GM12878 (cell line): ENCODE results near the gene TNRC18. TPM values are rescaled to one million over a fixed set of nuclear protein-coding genes. Genes with fewer than 3 reads are reported as not detected.

ENCODE experiments used
- ATAC-seq: fragments of 200-7000 bp; cut with Tn5 transposase; 3 replicates; pipeline ENCODE4 v1.9.1; 2020; ENCODE audit warnings: mild to moderate bottlenecking, moderate library complexity
- BruUV-seq: library from RNA; stranded (reverse); fragments of 400-500 nt; replicated peaks from 2 replicates; lab custom pipeline; 2021; lab: Mats Ljungman, UMichigan
- CTCF ChIA-PET: fragments of 300-600 bp; sonication (Branson Sonifier 250); formaldehyde crosslinking; extraction: SDS; loops from one replicate; lab custom pipeline; 2021; ENCODE audit warnings: inconsistent platforms; lab: Yijun Ruan, JAX
- POLR2A ChIA-PET: fragments of 350-600 bp; formaldehyde crosslinking; extraction: SDS; loops from one replicate; lab custom pipeline; 2021; ENCODE audit warnings: inconsistent platforms; lab: Charles Lee
- RAD21 ChIA-PET: fragments of 300-600 bp; sonication (Branson Sonifier 250); formaldehyde crosslinking; loops from one replicate; lab custom pipeline; 2023; ENCODE audit warnings: antibody characterized with exemption; ENCODE audit not compliant: unreplicated experiment; lab: Charles Lee
- SMC1A ChIA-PET: fragments of 300-600 bp; sonication (Branson Sonifier 250); formaldehyde crosslinking; loops from one replicate; lab custom pipeline; 2023; ENCODE audit not compliant: unreplicated experiment, uncharacterized antibody; lab: Charles Lee
- DNase-seq: peaks from one replicate; pipeline ENCODE4 v3.0.0-alpha.2; 2011; ENCODE audit warnings: low read depth, low spot score
- FAIRE-seq: peaks from 3 replicates; lab custom pipeline; 2011; peaks lifted over from hg19 to GRCh38; lab: Jason Lieb, UNC
- H2AFZ ChIP-seq: 2 replicates; pipeline ENCODE4 v1.6.0; 2011; ENCODE audit warnings: low read depth, low read length, control low read depth; ENCODE audit not compliant: control insufficient read depth
- H3K27ac ChIP-seq: 2 replicates; pipeline ENCODE4 v1.5.1; 2011; ENCODE audit warnings: control low read depth; ENCODE audit not compliant: control insufficient read depth, insufficient read depth
- H3K27me3 ChIP-seq, 2 experiments: replicated peaks in 1 of 2; 2 replicates each; pipeline versions ENCODE4 v1.6.0 to v1.6.1; 2011; ENCODE audit warnings: low read length in 1 of 2; ENCODE audit not compliant: control insufficient read depth in 2 of 2, insufficient read depth in 2 of 2
- H3K36me3 ChIP-seq, 2 experiments: 2 replicates each; pipeline ENCODE4 v1.5.1; 2011; ENCODE audit warnings: low read length in 1 of 2; ENCODE audit not compliant: control insufficient read depth in 2 of 2, insufficient read depth in 2 of 2
- H3K4me1 ChIP-seq: 2 replicates; pipeline ENCODE4 v1.6.1; 2011; ENCODE audit warnings: mild to moderate bottlenecking, low read length, moderate library complexity, mixed read lengths; ENCODE audit not compliant: control insufficient read depth, insufficient read depth
- H3K4me2 ChIP-seq: 2 replicates; pipeline ENCODE4 v1.6.0; 2011; ENCODE audit warnings: control low read depth; ENCODE audit not compliant: control insufficient read depth, insufficient read depth
- H3K4me3 ChIP-seq: fragments of 200-600 bp; sonication (generic); 2 replicates; pipeline ENCODE4 v1.5.1; 2016
- H3K79me2 ChIP-seq: 2 replicates; pipeline ENCODE4 v1.6.0; 2011; ENCODE audit warnings: low read length; ENCODE audit not compliant: control insufficient read depth, insufficient read depth
- H3K9ac ChIP-seq: 2 replicates; pipeline ENCODE4 v1.8.0; 2011; ENCODE audit warnings: low read length, control low read depth, mixed read lengths; ENCODE audit not compliant: control insufficient read depth, insufficient read depth
- H3K9me3 ChIP-seq: replicated peaks from 3 replicates; pipeline ENCODE4 v1.5.1; 2011; ENCODE audit warnings: mild to moderate bottlenecking, low read length; ENCODE audit not compliant: control insufficient read depth, insufficient read depth
- H4K20me1 ChIP-seq: 2 replicates; pipeline ENCODE4 v1.6.0; 2011; ENCODE audit not compliant: control insufficient read depth, insufficient read depth
- KAT2A ChIP-seq: conservative IDR thresholded peaks from 2 replicates; pipeline ENCODE4 v1.6.1; 2011; ENCODE audit warnings: low read depth, low read length; ENCODE audit not compliant: control insufficient read depth
- NFXL1 ChIP-seq: fragments of 450-650 bp; IDR thresholded peaks from 2 replicates; pipeline ENCODE4 v1.6.1; 2017; ENCODE audit warnings: antibody characterized with exemption, mild to moderate bottlenecking, borderline replicate concordance
- RAD51 ChIP-seq: fragments of 450-650 bp; IDR thresholded peaks from 2 replicates; pipeline ENCODE4 v1.6.1; 2016; ENCODE audit warnings: moderate library complexity, mild to moderate bottlenecking, inconsistent platforms
- SKIL ChIP-seq: fragments of 450-650 bp; IDR thresholded peaks from 2 replicates; pipeline ENCODE4 v1.6.1; 2017; ENCODE audit warnings: mild to moderate bottlenecking, low read depth, inconsistent platforms; ENCODE audit not compliant: poor library complexity, severe bottlenecking
- TAF1 ChIP-seq: IDR thresholded peaks from 2 replicates; pipeline ENCODE4 v1.6.1; 2011; ENCODE audit warnings: mild to moderate bottlenecking, low read depth, low read length, borderline replicate concordance
- TARDBP ChIP-seq: IDR thresholded peaks from 2 replicates; pipeline ENCODE4 v1.6.1; 2016; ENCODE audit warnings: borderline replicate concordance
- TCF3 ChIP-seq: IDR thresholded peaks from 2 replicates; pipeline ENCODE4 v1.6.1; 2012; ENCODE audit warnings: low read depth, mild to moderate bottlenecking, low read length, borderline replicate concordance; ENCODE audit not compliant: insufficient read depth
- USF1 ChIP-seq: IDR thresholded peaks from 2 replicates; pipeline ENCODE4 v1.6.1; 2011; ENCODE audit warnings: borderline replicate concordance, low read depth, mild to moderate bottlenecking, moderate library complexity, mixed read lengths, low read length; ENCODE audit not compliant: insufficient read depth; ENCODE audit errors: extremely low read length
- ZNF687 ChIP-seq: fragments of 450-650 bp; IDR thresholded peaks from 2 replicates; pipeline ENCODE4 v1.6.1; 2017; ENCODE audit warnings: mild to moderate bottlenecking, moderate library complexity
- WGBS: methylation state at CpG from one replicate; pipeline ENCODE4 v1.1.6; 2016; ENCODE audit warnings: low lambda C conversion rate; ENCODE audit not compliant: insufficient replicate concordance, insufficient coverage; ENCODE audit errors: missing lambda C conversion rate; 5-methylcytosine and 5-hydroxymethylcytosine counted together
- in situ Hi-C: fragments of 300-500 bp; cut with MboI; formaldehyde crosslinking; loops from 9 replicates; pipeline ENCODE4 v1.14.3; 2018; ENCODE audit warnings: mixed read lengths
- intact Hi-C: fragments of 100-400 bp; cut with micrococcal nuclease; formaldehyde crosslinking; loops from one replicate; pipeline ENCODE4 v1.14.2; 2022; ENCODE audit not compliant: unreplicated experiment
- polyA plus RNA-seq, 11 experiments: library from polyadenylated mRNA; depleted of rRNA in 4 of 11; unstranded in 6 of 11; stranded (reverse) in 5 of 11; fragments of >200 nt; fragmentation: Nextera tagmentation in 4 of 11; fragmentation: Illumina TruSeq in 1 of 11; extraction: Ambion mirVana in 4 of 11; extraction: Trizol in 1 of 11; gene quantifications; 1 replicate in 1 of 11; 2 replicates in 10 of 11; pipeline versions ENCODE4 v1.2.1 to v1.2.3, GENCODE V29; 2011 to 2016; ENCODE audit warnings: inconsistent platforms in 2 of 11, missing spikeins in 2 of 11, low read depth in 1 of 11
- total RNA-seq, 4 experiments: library from RNA; depleted of rRNA in 3 of 4; stranded (reverse); fragments of >200 nt in 3 of 4; fragmentation: Illumina TruSeq in 1 of 4; extraction: Trizol in 1 of 4; gene quantifications; 2 replicates each; pipeline versions ENCODE4 v1.2.1 to v1.2.3, GENCODE V29; 2013 to 2021

Gene TNRC18
- total and polyA plus RNA-seq, 10 of the 15 experiments (the other 5 are each of a cell fraction or from before 2014, with no cell fraction given): 0.02 to 31.7 (median 5.4) TPM

- TF ChIP-seq TCF3 (no peak), USF1 (no peak), KAT2A (no peak)
These were observed 29.1 kb downstream of the TNRC18 start (continued) for GRCh38 chr7:5394264-5395105.

GRCh38 chr7:5393748-5394147 is 29.9 kb downstream of the TNRC18 start:
- no peak for ATAC-seq
- 97% methylated on average over 8 of the region's 8 CpGs for WGBS
- peaks cover 4 to 6% of the 10 kb centered on the region in 2 experiments; a peak in 3 of 4 replicates for H3K36me3 ChIP-seq
- peaks cover 16% of the 10 kb centered on the region for H3K79me2 ChIP-seq
- no peaks in the 10 kb centered on the region for H3K27me3 ChIP-seq
- ChIA-PET CTCF (interaction anchor here (3.0 kb wide), 1 partner anchor 56 kb away, joined by 11 read pairs; no protein-coding TSS in a partner anchor), POLR2A (no interaction called here), SMC1A (no interaction called here), RAD21 (no interaction called here)
- no peak overlapping the region for H3K27ac ChIP-seq
- no TSS peak for BruUV-seq
- no peaks in the 10 kb centered on the region for H3K9me3 ChIP-seq
- H4K20me1 ChIP-seq: no peaks in the 10 kb centered on the region
- H3K4me3 ChIP-seq: no peak overlapping the region
- no peak for FAIRE-seq
- H2AFZ ChIP-seq: no peak overlapping the region
- intact Hi-C loops: no loop called here
- DNase-seq: no peak
- in situ Hi-C loops: no loop called here
- H3K4me2 ChIP-seq: no peak overlapping the region
- no peak overlapping the region for H3K9ac ChIP-seq
- peaks cover 5% of the 10 kb centered on the region; the same call in 1 of the 2 replicates for H3K4me1 ChIP-seq
- no peak for TF ChIP-seq NFXL1
- TF ChIP-seq TARDBP: no peak
- TF ChIP-seq RAD51: no peak
- TF ChIP-seq ZNF687: no peak
- no peak for TF ChIP-seq TAF1
- TF ChIP-seq SKIL: no peak
